22Rv1 (cell line): ENCODE results near the gene CPAMD8.
"Not testable (repeated sequence)": the region's sequence is repeated elsewhere in the genome, so short reads cannot be mapped to it uniquely, and the experiment has no call there.

Experiments used
- ZFX ChIP-seq: fragments of 450-650 bp; IDR thresholded peaks from 2 replicates; pipeline ENCODE4 v1.6.1; 2017; ENCODE audit warnings: antibody characterized with exemption, borderline replicate concordance
- TF ChIP-seq, protein P1 (sequence below): fragments of 450-650 bp; IDR thresholded peaks from 2 replicates; pipeline ENCODE4 v1.5.1; 2017; ENCODE audit warnings: mild to moderate bottlenecking

DNA sequence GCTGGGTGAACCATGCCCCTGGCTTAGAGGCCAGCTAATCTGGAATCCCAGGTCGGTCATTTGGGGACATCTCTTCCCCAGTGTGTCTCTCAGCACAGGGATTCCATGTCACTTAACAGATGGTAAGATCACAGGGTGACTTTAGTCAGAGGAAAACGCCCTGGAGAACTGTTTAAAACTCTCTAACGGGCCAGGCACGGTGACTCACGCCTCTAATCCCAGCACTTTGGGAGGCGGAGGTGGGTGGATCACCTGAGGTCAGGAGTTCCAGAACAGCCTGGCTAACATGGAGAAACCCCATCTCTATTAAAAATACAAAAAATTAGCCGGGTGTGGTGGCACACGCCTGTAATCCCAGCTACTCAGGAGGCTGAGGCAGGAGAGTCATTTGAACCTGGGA is 1.7 kb downstream of the CPAMD8 start:
- TF ChIP-seq, protein P1, sequence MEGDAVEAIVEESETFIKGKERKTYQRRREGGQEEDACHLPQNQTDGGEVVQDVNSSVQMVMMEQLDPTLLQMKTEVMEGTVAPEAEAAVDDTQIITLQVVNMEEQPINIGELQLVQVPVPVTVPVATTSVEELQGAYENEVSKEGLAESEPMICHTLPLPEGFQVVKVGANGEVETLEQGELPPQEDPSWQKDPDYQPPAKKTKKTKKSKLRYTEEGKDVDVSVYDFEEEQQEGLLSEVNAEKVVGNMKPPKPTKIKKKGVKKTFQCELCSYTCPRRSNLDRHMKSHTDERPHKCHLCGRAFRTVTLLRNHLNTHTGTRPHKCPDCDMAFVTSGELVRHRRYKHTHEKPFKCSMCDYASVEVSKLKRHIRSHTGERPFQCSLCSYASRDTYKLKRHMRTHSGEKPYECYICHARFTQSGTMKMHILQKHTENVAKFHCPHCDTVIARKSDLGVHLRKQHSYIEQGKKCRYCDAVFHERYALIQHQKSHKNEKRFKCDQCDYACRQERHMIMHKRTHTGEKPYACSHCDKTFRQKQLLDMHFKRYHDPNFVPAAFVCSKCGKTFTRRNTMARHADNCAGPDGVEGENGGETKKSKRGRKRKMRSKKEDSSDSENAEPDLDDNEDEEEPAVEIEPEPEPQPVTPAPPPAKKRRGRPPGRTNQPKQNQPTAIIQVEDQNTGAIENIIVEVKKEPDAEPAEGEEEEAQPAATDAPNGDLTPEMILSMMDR, result not testable (repeated sequence)
- TF ChIP-seq ZFX, result not testable (repeated sequence)
